Measurements from ENCODE around the gene DCTN4.

The DCTN4 gene

DNA sequence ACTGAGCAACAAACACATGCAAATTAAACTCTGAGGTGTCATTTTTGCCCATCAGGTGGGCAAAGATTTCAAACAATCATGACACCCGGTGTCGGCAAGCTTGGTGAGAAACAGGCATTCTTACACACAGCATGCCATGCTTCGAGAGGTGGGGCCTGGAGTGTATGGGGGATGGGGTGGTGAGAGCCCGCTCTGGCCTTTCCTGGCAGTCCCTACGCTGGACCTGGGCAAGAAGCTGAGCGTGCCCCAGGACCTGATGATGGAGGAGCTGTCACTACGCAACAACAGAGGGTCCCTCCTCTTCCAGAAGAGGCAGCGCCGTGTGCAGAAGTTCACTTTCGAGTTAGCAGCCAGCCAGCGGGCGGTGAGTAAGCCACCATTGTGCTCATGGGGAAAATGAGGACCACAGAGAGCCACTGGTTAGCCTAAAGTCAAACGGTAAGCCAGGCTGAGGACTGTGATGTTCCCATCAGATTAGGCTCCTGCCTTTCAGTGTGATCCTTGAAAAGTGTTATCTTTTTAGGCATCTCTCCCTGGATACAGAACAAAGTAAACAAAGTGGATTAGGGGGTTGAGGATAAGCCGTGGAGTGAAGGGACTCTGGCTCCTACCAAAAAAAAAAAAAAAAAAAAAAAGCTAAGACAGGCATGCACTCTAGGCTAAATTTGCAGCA, 88.4 kb downstream of the DCTN4 start:
- no peak for DNase-seq (ENCODE audit: low read depth)

DNA sequence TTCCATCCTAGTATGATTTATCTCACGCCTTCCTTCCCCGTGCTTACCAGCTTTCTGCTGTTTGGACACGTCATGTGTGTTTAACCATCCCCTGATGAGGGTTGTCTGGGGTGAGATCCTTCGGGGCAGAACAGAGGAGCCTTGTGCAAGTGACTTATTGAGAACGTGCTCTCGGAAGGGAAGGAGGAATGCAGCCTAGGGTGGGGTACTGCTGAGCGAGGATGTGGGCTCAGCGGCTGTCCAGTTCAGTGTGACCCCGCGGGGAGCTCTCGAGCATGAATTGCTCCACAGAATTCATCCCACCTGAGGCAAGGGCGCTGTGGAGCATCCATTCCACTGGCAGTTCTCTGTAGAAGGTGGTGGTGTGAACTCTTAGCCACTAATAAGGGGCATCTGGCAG, 93.8 kb downstream of the DCTN4 start:
- DNase-seq (ENCODE audit: low read depth): no peak

DNA sequence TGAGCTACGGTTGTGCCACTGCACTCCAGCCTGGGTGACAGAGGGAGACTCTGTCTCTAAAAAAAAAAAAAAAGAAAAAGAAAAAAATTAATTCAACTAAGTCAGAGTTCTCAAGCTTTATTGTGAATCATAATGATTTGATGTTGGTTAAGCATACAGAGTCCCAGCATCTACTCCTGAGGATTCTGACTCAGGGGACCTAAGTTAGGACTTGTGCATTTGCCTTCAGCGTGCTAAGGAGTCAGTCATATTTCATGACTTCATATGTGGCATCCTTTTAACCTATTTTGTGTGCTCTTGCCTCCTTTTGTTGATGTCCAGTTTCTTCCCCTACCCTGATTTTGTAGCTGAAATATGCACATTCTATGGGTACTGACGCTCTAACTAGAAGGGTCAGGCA, 94.9 kb downstream of the DCTN4 start:
- no peak for DNase-seq (ENCODE audit: low read depth)

DNA sequence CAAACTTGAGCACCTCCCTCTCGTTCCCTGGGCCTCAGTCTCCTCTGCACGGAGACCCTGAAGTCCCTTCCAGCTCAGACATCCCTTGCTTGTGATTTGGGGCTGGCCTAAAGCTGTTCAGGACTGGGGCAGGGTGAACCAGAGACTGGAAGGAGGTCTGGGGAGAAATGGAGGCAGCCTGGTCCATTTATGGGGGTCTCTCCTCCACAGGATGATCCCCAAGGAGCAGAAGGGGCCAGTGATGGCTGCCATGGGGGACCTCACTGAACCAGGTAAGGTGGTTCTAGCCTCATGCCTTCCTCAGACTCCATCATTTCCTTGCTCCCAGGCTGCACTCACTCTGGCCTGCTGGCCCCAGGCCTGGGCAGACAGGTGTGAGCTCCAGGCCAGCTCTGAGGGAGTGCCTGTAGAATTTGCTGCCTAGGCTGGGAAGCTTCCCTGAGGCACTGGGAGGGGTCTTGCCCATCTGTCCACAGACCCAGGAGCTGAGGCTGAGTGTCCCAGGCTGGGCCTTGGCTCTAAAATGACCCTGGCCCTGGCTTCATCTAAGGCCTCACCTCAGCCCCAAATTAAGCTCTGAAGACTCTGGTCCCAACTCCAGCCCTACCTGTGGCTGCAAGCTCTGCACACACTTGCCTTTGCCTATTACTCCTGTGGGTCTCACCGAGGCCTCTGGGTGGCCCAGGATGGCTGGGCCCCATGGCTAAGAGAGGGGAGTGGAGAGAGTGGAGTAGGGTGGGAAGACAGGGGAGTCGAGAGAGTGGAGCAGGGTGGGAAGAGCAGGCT, 95.9 kb downstream of the DCTN4 start:
- no peak for DNase-seq (ENCODE audit: low read depth)

DNA sequence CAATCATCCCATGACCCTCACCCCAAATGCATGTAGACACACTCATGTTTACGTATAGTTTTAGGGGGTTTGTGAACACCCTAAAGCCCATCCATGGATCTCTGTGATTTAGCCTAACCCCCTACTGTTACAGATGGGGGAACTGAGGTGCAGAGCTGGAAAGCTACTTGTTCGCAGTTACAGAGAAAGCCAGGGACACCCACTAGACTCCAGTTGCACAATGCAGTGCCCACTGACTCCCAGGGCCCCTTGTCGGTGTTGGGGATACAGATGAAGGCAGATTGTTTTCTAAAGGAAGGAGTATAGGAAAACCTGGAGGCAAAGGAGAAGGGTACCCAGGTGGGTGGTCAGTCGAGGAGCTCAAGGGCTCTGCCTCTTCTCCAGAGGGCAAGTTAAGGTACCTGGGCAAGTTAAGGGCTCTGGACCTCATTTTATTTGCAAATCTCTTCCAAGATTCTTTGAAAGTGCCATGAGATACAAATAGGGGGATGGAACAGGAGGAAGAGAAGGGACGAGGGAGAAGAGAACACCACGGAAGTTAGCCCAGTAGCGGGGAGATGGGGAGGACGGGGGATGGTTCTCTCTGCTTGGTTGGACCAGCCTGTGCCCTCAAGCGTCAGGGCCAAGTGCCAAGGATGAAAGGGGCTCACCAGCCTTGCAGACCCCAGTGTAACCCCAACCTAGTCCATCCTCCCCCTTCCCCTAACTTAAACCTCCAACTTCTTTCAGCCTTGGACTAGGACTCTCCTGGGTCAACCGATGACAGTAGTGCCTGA, 96.8 kb downstream of the DCTN4 start:
- no peak for DNase-seq (ENCODE audit: low read depth)

DNA sequence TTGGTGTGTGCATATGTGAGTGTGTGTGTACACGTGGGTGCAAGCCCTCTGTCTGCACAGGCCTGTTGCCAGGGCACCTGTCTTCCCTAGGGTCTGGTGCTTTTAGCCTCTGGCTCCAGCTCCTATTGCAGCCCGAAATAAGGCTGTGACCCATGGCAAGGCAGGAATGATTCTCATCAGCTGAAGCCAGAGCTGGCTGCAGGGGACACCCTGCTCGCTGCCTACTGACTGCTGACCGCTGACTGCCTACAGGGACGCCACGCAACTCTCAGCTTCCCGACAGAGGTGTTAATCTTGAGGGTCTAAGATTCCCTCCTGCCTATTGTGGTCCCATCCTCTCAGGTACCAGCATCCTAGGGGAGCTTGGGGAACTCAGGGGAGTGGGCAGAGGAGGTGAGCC, 97.7 kb downstream of the DCTN4 start, which contains the start of gene MYOZ3:
MYOZ3 (plus strand) TSS at position 166 of the 400 bp plus-strand sequence. CDS start 1,691 bp downstream, outside the sequence.
- no peak for DNase-seq (ENCODE audit: low read depth)

DNA sequence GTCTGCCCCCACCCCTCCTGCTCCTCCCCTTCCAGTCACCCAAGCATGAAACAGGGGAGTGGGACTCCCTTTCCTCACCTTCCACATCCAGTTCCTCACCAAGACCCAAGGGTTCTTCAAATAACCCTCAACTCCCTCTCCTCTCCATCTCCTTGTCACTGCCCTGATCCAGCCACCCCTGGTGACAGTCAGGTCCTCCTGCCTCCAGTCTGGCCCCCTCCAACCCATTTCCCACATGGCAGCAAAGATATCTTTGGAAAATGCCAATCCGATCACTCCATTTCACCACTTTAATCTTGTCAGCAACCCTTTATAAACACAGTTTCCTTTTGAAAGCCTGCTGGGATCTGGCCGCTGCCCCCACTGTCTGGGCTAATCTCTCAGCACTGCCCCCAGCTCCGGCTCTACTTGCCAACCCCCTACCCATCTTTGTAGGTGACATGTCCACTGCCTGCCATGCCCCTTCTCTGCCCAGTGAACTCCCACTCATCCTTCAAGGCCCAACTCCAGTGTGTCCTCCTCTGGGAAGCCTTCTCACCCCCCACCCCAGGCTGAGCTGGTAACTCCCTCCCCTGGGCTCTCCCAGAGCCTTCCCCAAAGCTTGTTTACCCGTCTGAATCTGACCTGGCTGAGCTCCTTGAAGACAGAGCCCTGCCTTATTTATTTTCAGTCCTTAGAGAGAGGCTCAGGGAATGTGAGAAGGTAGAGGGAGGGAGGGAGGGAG, 98.5 kb downstream of the DCTN4 start:
- DNase-seq (ENCODE audit: low read depth): no peak

DNA sequence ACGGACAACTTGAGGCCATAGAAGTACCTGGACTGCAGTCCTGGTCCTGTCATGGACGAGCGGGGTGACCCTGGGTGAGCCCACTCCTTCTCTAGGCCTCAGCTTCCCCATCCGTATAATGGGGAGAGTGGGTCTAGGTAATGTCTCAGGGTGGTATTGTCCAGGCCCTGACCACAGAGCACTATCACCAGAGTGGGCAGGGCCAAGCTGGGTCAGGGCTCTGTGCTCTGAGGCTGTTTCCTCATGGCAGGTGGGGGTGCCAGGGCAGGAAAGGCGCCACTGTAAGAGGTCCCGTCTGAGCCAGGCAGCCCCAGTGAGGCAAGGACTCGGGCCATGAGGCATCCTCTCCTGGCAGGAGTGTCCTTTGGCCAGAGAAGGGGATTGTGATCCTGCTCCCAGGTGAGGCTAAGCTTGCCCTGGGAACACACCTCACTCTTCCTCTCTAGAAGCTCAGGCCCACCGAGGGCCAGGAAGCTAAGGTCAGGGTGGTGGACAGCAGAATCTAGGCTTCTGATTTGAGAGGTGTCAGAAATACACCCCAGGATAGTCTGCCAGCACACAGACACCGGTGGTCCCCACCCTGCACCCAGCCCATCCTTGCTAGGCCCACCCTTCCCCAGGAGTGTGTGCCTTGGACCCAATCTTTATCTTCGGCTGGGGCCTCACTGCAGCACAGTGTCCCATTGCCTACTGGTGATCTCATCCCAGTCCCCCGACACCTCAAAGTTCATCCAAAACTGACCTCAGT, 99.3 kb downstream of the DCTN4 start:
- no peak for DNase-seq (ENCODE audit: low read depth)

DNA sequence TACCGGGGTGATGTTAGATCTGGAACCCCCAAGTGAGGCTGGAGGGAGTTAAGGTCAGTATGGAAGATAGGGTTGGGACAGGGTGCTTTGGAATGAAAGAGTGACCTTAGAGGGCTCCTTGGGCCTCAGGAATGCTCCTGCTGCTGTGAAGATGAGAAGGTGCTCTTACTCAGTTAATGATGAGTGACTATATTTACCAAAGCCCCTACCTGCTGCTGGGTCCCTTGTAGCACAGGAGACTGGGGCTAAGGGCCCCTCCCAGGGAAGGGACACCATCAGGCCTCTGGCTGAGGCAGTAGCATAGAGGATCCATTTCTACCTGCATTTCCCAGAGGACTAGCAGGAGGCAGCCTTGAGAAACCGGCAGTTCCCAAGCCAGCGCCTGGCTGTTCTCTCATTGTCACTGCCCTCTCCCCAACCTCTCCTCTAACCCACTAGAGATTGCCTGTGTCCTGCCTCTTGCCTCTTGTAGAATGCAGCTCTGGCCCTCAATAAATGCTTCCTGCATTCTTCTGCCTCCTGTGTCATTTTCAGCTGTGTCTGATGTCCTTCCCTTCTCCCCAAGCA, 100.0 kb downstream of the DCTN4 start:
- DNase-seq (ENCODE audit: low read depth): no peak

Data from CMK (cell line).